Loucy (cell line): ENCODE results near the gene LRRC18.

Source experiments
- EZH2phosphoT487 ChIP-seq: fragments of 200-600 bp; IDR thresholded peaks from 2 replicates; pipeline ENCODE4 v1.6.1; 2018; ENCODE audit warnings: antibody characterized with exemption, mild to moderate bottlenecking, moderate library complexity, borderline replicate concordance
- TF ChIP-seq, protein P1 (sequence below): fragments of 200-600 bp; sonication (generic); conservative IDR thresholded peaks from 2 replicates; pipeline ENCODE4 v1.5.1; 2014; ENCODE audit warnings: mild to moderate bottlenecking, antibody characterized with exemption, low read length

DNA sequence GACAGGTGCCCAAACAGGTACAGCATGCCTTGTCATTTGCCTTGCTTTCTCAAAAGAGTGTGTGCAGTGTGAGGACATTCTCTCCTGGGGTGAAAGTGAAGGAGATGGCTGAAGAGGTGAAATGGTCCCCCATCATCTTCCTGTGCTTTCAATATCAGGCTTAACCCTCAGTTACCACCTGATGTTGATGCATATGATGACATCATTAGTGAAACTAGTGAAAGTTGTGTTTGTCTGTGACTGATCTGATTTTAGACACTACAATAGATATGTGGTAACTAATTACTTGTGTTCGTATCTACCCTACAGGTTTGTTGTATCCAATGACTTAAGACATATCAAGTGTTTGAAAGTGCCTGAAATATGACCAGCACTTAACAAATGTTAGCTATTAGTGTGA lies 24.4 kb upstream of the LRRC18 start:
- TF ChIP-seq, protein P1, sequence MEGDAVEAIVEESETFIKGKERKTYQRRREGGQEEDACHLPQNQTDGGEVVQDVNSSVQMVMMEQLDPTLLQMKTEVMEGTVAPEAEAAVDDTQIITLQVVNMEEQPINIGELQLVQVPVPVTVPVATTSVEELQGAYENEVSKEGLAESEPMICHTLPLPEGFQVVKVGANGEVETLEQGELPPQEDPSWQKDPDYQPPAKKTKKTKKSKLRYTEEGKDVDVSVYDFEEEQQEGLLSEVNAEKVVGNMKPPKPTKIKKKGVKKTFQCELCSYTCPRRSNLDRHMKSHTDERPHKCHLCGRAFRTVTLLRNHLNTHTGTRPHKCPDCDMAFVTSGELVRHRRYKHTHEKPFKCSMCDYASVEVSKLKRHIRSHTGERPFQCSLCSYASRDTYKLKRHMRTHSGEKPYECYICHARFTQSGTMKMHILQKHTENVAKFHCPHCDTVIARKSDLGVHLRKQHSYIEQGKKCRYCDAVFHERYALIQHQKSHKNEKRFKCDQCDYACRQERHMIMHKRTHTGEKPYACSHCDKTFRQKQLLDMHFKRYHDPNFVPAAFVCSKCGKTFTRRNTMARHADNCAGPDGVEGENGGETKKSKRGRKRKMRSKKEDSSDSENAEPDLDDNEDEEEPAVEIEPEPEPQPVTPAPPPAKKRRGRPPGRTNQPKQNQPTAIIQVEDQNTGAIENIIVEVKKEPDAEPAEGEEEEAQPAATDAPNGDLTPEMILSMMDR: no peak
- TF ChIP-seq EZH2phosphoT487: no peak
